Dedifferentiated amniotic fluid mesenchymal stem cell (primary cell): ENCODE data around the gene SULT2B1.
"Not testable (repeated sequence)": the region's sequence is repeated elsewhere in the genome, so short reads cannot be mapped to it uniquely, and the experiment has no call there.

ENCODE experiments used
- DNase-seq: peaks from one replicate; pipeline ENCODE4 v3.0.0-alpha.2; 2016; ENCODE audit errors: extremely low spot score

The SULT2B1 gene

DNA sequence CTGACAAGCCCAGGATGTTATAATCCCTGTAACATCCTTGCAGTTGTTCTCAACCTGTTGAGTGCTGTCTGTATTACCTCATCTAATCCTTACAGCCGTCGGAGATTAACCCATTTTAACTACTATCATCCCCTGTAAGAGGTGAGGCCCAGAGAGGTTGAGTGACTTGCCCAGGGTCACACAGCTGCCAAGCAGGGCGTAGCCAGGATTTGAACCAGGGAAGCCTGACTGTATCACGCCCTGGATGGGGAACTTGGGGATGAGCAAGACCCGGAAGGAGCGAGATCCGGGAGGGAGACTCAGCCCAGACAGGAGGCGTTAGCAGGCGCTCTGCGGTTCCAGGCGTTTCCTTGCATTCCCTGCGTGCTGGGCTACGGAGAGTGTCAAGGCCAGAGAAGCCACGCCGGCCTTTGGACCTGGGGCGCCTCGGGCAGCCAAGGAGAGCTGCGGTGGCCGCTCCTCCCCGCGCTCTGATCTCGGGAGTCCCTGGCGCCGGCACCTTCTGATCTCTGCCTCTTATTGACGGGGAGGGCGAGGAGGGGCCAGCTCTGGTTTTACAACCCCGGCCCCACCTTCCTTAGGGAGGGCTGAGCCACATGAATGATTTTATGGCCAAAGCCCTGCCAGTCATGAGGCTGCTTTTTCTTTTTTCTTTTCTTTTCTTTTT, 6.2 kb downstream of the SULT2B1 start:
- DNase-seq: no peak

DNA sequence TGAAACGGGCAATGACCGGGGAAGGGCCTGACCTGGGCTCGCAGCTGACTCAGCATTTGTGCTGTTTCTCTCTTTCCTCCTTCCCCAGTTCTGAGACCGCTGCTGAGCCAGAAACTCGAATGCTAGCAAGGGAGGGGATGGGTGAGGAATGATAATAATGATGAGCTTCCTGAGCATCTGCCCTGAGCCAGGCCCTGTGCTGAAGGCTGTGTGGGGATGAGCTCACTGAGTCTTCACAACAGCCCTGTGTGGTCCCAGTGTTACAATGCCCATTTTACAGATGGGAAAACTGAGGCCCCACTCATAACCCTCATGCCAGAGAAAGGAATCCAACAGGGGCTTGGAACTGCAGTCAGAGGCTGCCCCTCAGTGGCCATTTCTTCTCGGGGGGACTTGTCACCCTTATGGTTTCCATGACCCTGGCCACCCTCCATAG, 8.1 kb downstream of the SULT2B1 start:
- DNase-seq: no peak

DNA sequence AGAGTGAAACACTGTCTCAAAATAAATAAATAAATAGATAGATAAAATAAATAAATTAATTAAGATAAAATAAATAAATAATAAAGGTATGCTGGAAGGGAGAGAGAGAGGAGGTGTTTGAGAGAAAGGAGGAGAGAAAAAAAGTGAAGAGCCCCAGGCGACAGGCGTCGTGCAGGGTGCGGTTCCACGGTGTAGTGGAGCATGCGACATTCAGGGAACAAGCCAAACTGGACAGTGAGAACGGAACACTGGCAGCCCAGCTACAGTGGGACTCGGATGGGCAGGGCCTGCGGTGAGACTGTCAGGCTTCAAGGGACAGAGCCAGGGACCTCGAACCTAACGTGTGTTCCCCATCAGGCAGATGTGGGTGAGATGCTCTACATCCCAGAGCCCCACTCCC, 9.4 kb downstream of the SULT2B1 start:
- no peak for DNase-seq

DNA sequence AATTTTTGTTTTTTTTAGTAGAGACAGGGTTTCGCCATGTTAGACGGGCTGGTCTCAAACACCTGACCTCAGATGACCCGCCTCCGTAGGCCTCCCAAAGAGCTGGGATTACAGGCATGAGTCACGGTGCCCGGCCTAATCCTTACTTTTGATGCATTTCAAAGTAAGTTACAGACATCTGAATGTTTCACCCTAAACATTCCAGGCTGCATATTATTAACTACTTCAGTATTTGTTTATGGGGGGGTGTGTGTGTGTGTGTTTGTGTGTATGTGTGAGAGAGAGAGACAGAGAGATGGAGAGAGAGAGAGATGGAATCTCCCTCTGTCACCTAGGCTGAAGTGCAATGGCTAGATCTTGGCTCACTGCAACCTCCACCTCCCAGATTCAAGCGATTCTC, 13.1 kb downstream of the SULT2B1 start:
- DNase-seq: no peak

DNA sequence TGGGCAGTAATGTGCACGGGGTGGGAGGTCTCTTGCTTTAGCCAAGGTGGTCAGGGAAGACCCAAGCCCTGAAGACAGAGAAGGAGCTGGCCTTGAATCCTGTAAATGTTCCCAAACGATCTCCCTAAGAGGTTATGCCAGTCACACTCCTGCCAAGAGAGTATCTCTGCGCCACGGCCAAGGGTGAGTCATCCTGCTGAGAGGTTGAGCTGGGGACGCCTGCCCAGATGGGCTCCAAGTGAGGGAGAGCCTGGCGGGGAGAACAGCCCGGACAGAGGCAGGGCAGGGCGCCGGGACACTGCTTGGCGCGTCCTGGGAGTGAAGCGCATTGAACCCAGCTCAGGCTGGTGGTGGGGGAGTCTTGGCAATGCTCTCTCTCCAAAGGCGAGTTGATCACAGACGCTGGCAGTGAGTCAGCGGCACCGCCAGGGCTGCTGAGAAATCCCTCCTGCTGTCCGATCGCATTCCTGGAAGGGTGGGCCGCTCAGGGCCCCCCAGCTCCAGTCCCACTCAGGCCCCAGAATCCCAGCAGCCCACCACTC, 16.4 kb downstream of the SULT2B1 start:
- peak; percentile 85 for DNase-seq

- DNase-seq: no peak
Observed at GRCh38 chr19:48569814-48570213, 17.8 kb downstream of the SULT2B1 start.

- DNase-seq: no peak
Observed at GRCh38 chr19:48571378-48572162, 19.6 kb downstream of the SULT2B1 start.

- no peak for DNase-seq
Observed at GRCh38 chr19:48573163-48573505, 21.2 kb downstream of the SULT2B1 start.

- no peak for DNase-seq
Observed at GRCh38 chr19:48575931-48576622, 24.1 kb downstream of the SULT2B1 start.

DNA sequence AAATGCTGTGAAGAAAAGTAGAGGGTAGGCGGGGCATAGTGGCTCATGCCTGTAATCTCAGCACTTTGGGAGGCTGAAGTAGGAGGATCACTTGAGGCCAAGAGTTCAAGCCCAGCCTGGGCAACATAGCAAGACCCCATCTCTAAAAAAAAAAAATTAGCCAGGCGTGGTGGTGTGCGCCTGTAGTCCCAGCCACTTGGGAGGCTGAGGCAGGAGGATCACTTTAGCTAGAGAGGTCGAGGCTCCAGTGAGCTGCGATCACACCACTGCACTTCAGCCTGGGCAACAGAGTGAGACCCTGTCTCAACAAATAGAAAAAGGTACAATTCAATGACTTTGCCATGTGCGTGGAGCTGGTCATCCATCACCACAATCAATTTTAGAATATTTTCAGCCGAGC, 25.9 kb downstream of the SULT2B1 start:
- not testable (repeated sequence) for DNase-seq

- DNase-seq: no peak
Observed at GRCh38 chr19:48578891-48579290, 26.9 kb downstream of the SULT2B1 start.

GRCh38 chr19:48582168-48582567, 30.2 kb downstream of the SULT2B1 start:
- DNase-seq: no peak

GRCh38 chr19:48587387-48587786, 35.4 kb downstream of the SULT2B1 start:
- no peak for DNase-seq

GRCh38 chr19:48588670-48589401, 36.9 kb downstream of the SULT2B1 start:
- DNase-seq: peak; percentile 87

DNA sequence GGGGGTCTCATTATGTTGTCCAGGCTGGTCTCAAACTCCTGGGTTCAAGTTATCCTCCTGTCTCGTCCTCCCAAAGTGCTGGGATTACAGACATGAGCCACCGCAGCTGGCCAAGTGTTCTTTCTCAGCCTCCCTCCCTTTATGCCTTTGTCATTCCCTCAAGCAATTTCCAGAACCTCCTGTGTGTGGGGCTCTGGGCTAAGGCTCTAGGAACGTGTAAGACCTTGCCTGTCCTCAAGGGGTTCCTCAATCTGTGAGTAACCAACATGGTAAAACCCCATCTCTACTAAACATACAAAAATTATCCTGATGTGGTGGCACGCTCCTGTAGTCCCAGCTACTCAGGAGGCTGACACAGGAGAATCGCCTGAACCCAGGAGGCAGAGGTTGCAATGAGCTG, 39.0 kb downstream of the SULT2B1 start:
- DNase-seq: no peak

DNA sequence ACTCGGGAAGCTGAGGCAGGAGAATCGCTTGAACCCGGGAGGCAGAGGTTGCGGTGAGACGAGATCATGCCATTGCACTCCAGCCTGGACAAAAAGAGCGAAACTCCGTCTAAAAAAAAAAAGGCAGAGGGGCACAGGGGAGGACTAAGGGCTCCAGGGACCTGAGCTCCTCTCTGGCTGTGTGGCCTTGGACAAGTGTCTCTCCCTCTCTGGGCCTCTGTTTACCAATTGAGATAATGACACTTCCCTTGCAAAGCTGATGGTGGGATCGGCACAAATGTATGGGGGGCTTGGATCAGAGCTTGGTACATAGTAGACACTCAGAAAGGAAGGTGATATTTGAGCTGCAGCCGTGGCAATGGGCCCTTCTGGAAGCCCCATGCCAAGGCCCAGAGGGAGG, 43.2 kb downstream of the SULT2B1 start:
- DNase-seq: no peak

- no peak for DNase-seq
Observed at GRCh38 chr19:48595833-48596232, 43.9 kb downstream of the SULT2B1 start.

DNA sequence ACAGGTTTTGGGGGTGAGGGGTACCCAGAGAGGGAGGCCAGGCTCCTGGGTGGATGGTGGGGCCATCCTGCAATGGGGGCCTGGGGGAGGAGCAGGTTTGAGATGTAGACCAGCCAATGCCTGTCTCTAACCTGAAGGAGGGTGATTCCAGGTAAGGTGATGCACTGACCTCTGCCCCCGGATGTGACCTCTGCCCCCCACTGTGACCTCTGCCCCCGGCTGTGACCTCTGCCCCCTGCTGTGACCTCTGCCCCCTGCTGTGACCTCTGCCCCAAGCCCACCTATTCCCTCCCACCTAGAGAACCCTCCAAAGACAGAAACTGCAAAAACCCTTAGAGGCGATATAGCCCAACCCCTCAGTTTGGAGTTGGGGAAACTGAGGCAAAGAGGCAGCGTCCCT, 44.3 kb downstream of the SULT2B1 start:
- no peak for DNase-seq

DNA sequence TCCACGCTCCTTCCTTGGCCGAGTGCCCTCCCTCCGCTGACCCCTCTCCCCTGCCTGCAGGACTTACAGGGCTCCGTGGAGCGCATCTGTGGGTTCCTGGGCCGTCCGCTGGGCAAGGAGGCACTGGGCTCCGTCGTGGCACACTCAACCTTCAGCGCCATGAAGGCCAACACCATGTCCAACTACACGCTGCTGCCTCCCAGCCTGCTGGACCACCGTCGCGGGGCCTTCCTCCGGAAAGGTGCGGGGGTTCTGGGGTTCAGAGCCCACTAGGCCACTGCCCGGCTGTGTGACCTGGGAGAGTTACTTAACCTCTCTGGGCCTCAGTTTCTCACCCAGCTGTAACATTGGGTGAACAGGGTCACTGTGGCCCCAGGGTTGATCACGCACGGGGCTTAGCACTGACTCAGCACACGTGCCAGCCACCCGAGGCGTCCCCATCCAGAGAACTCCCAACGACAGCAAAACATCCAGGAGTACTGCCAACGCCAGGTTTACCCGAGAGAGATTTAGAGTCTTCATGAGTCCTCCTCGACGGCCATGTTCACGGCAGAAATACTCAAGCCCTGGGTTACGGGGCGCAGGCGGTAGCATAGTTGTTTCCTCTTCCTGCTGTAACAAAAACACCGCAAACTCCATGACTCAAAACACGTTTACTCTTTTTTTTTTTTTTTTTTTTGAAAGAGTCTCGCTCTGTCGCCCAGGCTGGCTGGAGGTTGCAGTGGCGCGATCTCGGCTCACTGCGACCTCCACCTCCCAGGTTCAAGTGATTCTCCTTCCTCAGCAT, 44.9 kb downstream of the SULT2B1 start:
- DNase-seq: no peak

GRCh38 chr19:48598996-48599700, 47.2 kb downstream of the SULT2B1 start:
- DNase-seq: no peak
